Keratinocyte (primary cell): ENCODE results near the gene DTX3.

Source experiments
- CTCF ChIP-seq, 3 experiments: IDR thresholded peaks in 1 of 3; conservative IDR thresholded peaks in 1 of 3; optimal IDR thresholded peaks in 1 of 3; 2 replicates in 2 of 3; 3 replicates in 1 of 3; pipeline versions ENCODE3 to v1.5.1; 2011; ENCODE audit warnings: low read length in 3 of 3, mild to moderate bottlenecking in 3 of 3, moderate library complexity in 2 of 3, control low read depth in 1 of 3, inconsistent platforms in 1 of 3; ENCODE audit not compliant: insufficient read depth in 2 of 3; ENCODE audit errors: extremely low read depth in 1 of 3
- EZH2 ChIP-seq: IDR thresholded peaks from one replicate; pipeline ENCODE4 v1.6.1; 2012; ENCODE audit warnings: inconsistent platforms, mild to moderate bottlenecking, low read length, moderate library complexity

- TF ChIP-seq CTCF (optimal IDR thresholded peaks at IDR 0.05 in 1 of 3, IDR thresholded peaks at IDR 0.05 in 1 of 3, conservative IDR thresholded peaks at IDR 0.05 in 1 of 3; ENCODE audit: extremely low read depth in 1 of 3, insufficient read depth in 2 of 3, low read length in 3 of 3) = no peak
- no peak for TF ChIP-seq EZH2
Observed at GRCh38 chr12:57593187-57593586, 11.4 kb upstream of the DTX3 start.
